ENCODE results near the gene ING5.
"Not testable (repeated sequence)": the region's sequence is repeated elsewhere in the genome, so short reads cannot be mapped to it uniquely, and the experiment has no call there.

The ING5 gene

DNA sequence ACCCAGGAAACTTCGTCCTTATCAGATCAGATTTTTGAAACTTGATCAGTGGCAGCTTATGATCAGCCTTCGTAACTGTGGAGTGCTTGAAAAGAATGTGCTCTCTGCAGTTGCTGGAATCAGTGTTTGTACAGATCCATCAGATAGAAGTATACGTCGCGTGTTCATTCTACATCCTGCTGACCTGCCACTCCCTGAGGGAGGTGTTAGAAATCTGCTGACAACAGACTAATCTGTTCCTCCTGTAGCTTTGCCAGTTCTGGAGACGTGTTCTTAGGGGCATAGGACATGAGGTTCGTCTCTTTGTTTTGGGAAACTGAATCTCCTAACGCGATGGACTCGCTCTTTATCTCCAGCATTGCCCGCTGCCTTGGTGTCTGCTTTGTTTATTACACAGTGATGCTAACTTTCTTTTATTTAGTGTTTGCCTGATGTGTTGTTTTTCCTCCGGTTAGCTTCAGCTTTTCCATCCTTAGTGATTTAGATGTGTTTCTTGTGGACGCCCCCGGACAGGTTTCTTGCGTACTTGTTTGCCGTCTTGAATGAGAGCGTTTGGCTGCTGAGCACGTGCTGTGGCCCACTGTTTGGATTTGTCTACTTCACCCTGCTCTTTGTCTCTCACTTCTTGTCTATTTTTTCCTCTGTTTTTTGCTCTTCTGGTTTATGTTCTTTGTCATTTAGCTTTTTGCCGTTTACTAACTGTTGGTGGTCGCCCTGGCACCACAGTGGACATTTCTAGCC, 57.4 kb downstream of the ING5 start:
- DNase-seq (ENCODE audit: low read depth) = no peak
- no peak overlapping the region for H3K4me3 ChIP-seq (ENCODE audit: low read depth, low read length)
- TF ChIP-seq, protein P1, sequence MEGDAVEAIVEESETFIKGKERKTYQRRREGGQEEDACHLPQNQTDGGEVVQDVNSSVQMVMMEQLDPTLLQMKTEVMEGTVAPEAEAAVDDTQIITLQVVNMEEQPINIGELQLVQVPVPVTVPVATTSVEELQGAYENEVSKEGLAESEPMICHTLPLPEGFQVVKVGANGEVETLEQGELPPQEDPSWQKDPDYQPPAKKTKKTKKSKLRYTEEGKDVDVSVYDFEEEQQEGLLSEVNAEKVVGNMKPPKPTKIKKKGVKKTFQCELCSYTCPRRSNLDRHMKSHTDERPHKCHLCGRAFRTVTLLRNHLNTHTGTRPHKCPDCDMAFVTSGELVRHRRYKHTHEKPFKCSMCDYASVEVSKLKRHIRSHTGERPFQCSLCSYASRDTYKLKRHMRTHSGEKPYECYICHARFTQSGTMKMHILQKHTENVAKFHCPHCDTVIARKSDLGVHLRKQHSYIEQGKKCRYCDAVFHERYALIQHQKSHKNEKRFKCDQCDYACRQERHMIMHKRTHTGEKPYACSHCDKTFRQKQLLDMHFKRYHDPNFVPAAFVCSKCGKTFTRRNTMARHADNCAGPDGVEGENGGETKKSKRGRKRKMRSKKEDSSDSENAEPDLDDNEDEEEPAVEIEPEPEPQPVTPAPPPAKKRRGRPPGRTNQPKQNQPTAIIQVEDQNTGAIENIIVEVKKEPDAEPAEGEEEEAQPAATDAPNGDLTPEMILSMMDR (IDR thresholded peaks at IDR 0.05; ENCODE audit: low read depth, low read length) = no peak
- TF ChIP-seq POLR2A (IDR thresholded peaks at IDR 0.05; ENCODE audit: extremely low read depth, insufficient read length) (no peak), MYC (IDR thresholded peaks at IDR 0.05; ENCODE audit: low read depth, low read length) (no peak)
- TF ChIP-seq, protein P2, sequence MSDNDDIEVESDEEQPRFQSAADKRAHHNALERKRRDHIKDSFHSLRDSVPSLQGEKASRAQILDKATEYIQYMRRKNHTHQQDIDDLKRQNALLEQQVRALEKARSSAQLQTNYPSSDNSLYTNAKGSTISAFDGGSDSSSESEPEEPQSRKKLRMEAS (IDR thresholded peaks at IDR 0.05; ENCODE audit: low read depth, low read length) = no peak

DNA sequence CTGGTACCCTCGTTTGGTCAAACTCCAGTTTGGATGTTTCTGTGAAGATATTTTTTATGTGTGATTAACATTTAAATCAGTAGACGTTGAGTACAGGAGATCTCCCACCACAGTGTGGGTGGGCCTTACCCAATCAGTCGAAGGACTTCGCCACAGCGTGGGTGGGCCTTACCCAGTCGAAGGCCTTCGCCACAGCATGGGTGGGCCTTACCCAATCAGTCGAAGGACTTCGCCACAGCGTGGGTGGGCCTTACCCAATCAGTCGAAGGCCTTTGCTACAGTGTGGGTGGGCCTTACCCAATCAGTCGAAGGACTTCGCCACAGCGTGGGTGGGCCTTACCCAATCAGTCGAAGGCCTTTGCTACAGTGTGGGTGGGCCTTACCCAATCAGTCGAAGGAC, 58.1 kb downstream of the ING5 start:
- not testable (repeated sequence) for H3K4me3 ChIP-seq (ENCODE audit: low read depth, low read length); DNase-seq (ENCODE audit: low read depth)

DNA sequence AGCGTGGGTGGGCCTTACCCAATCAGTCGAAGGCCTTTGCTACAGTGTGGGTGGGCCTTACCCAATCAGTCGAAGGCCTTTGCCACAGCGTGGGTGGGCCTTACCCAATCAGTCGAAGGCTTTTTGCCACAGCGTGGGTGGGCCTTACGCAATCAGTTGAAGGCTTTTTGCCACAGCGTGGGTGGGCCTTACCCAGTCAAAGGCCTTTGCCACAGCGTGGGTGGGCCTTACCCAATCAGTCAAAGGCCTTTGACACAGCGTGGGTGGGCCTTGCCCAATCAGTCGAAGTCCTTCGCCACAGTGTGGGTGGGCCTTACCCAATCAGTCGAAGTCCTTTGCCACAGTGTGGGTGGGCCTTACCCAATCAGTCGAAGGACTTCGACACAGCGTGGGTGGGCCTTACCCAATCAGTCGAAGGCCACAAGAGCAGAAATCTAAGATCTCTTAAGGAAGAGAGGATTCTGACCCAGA, 58.5 kb downstream of the ING5 start:
- no peak for TF ChIP-seq MYC (IDR thresholded peaks at IDR 0.05; ENCODE audit: low read depth, low read length)
- TF ChIP-seq, protein P1 (IDR thresholded peaks at IDR 0.05; ENCODE audit: low read depth, low read length) = no peak
- TF ChIP-seq, protein P2 (IDR thresholded peaks at IDR 0.05; ENCODE audit: low read depth, low read length) = no peak
- no peak for TF ChIP-seq POLR2A (IDR thresholded peaks at IDR 0.05; ENCODE audit: extremely low read depth, insufficient read length)
- H3K4me3 ChIP-seq (ENCODE audit: low read depth, low read length) = no peak overlapping the region
- DNase-seq (ENCODE audit: low read depth) = no peak

DNA sequence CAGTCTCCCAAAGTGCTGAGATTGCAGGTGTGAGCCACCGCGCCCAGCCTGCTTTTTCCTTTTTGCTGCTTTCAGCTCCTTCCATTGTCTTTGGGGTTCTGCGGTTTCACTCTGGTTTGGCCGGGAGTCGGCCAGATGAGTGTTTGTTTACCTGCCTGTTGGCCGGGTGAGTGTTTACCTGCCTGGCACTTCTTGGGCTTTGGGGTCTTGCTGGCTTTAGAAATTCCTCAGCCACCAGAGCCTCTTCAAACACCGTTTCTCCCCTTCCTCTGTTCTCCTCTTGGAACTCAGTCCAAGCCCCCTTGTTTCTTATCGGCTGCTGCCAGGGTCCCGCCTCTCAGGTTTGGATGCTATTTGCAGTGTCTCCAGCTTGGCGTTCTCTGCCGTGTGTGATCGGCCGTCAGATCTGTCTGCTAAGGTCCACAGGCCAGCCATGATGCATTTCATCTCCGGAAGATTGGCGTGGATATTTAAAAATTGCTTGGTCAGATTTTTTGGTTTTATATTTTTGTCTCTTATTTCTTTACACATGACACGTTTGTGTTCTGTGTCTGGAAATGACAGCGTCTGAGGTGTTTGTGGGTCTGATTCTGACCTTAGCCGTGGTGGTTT, 60.6 kb downstream of the ING5 start:
- TF ChIP-seq, protein P2 (IDR thresholded peaks at IDR 0.05; ENCODE audit: low read depth, low read length) = no peak
- TF ChIP-seq POLR2A (IDR thresholded peaks at IDR 0.05; ENCODE audit: extremely low read depth, insufficient read length) = no peak
- TF ChIP-seq, protein P1 (IDR thresholded peaks at IDR 0.05; ENCODE audit: low read depth, low read length) = no peak
- no peak for TF ChIP-seq MYC (IDR thresholded peaks at IDR 0.05; ENCODE audit: low read depth, low read length)
- no peak overlapping the region for H3K4me3 ChIP-seq (ENCODE audit: low read depth, low read length)
- DNase-seq (ENCODE audit: low read depth) = no peak

DNA sequence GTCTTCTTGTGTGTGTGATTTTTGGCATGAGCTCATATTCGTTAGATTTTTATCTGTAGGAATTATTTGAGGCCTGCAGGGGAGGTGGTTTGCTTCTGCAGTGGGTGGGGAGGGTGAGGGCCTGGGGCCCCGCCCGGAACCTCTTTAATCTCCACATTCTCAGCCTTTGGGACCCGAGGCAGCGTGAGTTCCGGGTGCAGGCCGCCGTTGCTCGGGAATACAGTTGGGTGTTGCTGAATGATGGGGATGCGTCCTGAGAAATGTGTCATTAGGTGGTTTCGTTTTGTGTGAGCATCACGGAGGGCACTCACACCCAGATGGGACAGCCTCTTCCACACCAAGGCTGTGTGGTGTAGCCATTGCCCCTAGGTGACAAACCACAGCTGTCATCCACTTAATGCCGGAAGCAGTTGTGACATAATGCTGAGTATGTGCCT, 61.1 kb downstream of the ING5 start:
- H3K4me3 ChIP-seq (ENCODE audit: low read depth, low read length) = no peak overlapping the region
- DNase-seq (ENCODE audit: low read depth) = peak; percentile 88
- TF ChIP-seq, protein P2 (IDR thresholded peaks at IDR 0.05; ENCODE audit: low read depth, low read length) = peak; percentile 58; the same call in 1 of the 2 replicates
- TF ChIP-seq MYC (IDR thresholded peaks at IDR 0.05; ENCODE audit: low read depth, low read length) = peak; percentile 50
- TF ChIP-seq, protein P1 (IDR thresholded peaks at IDR 0.05; ENCODE audit: low read depth, low read length) = no peak

DNA sequence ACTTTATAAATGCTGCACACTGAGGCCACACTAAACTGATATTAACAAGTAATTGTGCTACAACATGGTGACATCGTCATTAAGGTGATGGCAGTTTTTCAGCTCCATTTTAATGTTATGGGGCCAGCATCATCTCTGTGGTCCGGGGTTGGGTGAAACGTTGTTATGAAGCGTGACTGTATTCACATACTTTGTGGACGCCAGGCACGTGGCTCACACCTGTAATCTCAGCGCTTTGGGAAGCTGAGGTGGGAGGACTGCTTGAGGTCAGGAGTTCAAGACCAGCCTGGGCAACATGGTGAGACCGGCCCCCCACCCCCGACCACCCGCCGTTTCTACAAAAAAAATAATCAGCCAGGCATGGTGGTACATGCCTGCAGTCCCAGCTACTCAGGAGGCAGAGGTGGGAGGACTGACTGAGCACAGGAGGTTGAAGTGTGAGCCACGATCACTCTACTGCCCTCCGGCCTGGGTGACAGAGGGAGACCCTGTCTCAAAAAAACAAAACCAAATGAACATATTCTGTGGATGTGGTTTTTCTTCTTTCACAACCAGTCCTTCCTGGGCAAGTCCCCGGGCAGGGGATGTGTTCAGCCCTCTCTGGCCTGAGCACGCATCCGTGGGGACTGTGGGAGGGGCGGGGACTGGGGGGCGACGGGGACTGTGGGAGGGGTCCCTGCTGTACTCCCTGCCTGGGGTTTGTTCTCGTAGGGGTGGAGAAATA, 61.9 kb downstream of the ING5 start:
- TF ChIP-seq, protein P1 (IDR thresholded peaks at IDR 0.05; ENCODE audit: low read depth, low read length) = no peak
- TF ChIP-seq, protein P2 (IDR thresholded peaks at IDR 0.05; ENCODE audit: low read depth, low read length) = no peak
- TF ChIP-seq MYC (IDR thresholded peaks at IDR 0.05; ENCODE audit: low read depth, low read length) (no peak), POLR2A (IDR thresholded peaks at IDR 0.05; ENCODE audit: extremely low read depth, insufficient read length) (no peak)
- H3K4me3 ChIP-seq (ENCODE audit: low read depth, low read length) = no peak overlapping the region
- peak; percentile 67 for DNase-seq (ENCODE audit: low read depth)

Data from NB4 (cell line).